Upper lobe of left lung (tissue), 6 donors: ENCODE data around the gene C3AR1. TPM values are rescaled to one million over a fixed set of nuclear protein-coding genes. Genes with fewer than 3 reads are reported as not detected.

ENCODE experiments used
- ATAC-seq, 2 donors: fragments of 200-7000 bp; cut with Tn5 transposase; one replicate each; pipeline ENCODE4 v1.9.1; 2022; ENCODE audit warnings: mild to moderate bottlenecking in 2 of 2, moderate library complexity in 2 of 2; ENCODE audit not compliant: low FRiP score in 2 of 2
- DNase-seq, 2 donors: peaks; one replicate each; pipeline ENCODE4 v3.0.0-alpha.2; 2019 to 2020
- H3K27ac ChIP-seq, 4 donors: fragments of 200-600 bp; sonication (generic); one replicate each; pipeline ENCODE4 v1.5.1; 2016 to 2019
- H3K27me3 ChIP-seq, 4 donors: fragments of 200-600 bp; sonication (generic); one replicate each; pipeline ENCODE4 v1.5.1; 2017 to 2019
- H3K36me3 ChIP-seq, 4 donors: fragments of 200-600 bp; sonication (generic); one replicate each; pipeline ENCODE4 v1.5.1; 2016 to 2019
- H3K4me1 ChIP-seq, 4 donors: fragments of 200-600 bp; sonication (generic); one replicate each; pipeline ENCODE4 v1.5.1; 2018 to 2019
- H3K4me3 ChIP-seq, 4 donors: fragments of 200-600 bp; sonication (generic); one replicate each; pipeline ENCODE4 v1.5.1; 2017 to 2019; ENCODE audit warnings: mild to moderate bottlenecking in 2 of 4, moderate library complexity in 1 of 4
- H3K9me3 ChIP-seq, 4 donors: fragments of 200-600 bp; sonication (generic); one replicate each; pipeline ENCODE4 v1.5.1; 2018 to 2019
- EP300 ChIP-seq, 4 donors: sonication (generic); formaldehyde crosslinking; IDR thresholded peaks; one replicate each; pipeline ENCODE4 v1.5.1; 2017; ENCODE audit warnings: antibody characterized with exemption in 4 of 4, control low read depth in 2 of 4
- POLR2A ChIP-seq, 4 donors: fragments of 450-650 bp; IDR thresholded peaks; one replicate each; pipeline ENCODE4 v1.5.1; 2016 to 2017; ENCODE audit warnings: antibody characterized with exemption in 4 of 4, mild to moderate bottlenecking in 2 of 4
- POLR2AphosphoS5 ChIP-seq, 2 donors: sonication (generic); formaldehyde crosslinking; IDR thresholded peaks; one replicate each; pipeline ENCODE4 v1.5.1; 2017; ENCODE audit warnings: antibody characterized with exemption in 2 of 2
- WGBS, 2 donors: methylation state at CpG; one replicate each; pipeline ENCODE4 v1.1.5; 2017 to 2018; 5-methylcytosine and 5-hydroxymethylcytosine counted together
- total RNA-seq, 6 donors: library from RNA; depleted of rRNA in 4 of 6; stranded (reverse); fragments of >200 nt in 4 of 6; gene quantifications; one replicate each; pipeline versions ENCODE4 v1.1.0 to v1.2.1, GENCODE V29; 2016 to 2021
- TF ChIP-seq, protein P1 (sequence below), 6 experiments: fragments of 450-650 bp in 4 of 6; fragments of 200-600 bp in 2 of 6; sonication (generic) in 2 of 6; IDR thresholded peaks; one replicate each; pipeline ENCODE4 v1.5.1; 2016 to 2019; ENCODE audit warnings: antibody characterized with exemption in 6 of 6
- donor health status: DM: no; HTN: no; CAD: no; lungs with moderate emphysema.
- donor health status: DM: no; HTN: yes; CAD: no; lungs with severe emphysema.

The C3AR1 gene
- total RNA-seq, 6 donors from 2014 or later, result 2.4 to 68.7 (median 23.5) TPM

DNA sequence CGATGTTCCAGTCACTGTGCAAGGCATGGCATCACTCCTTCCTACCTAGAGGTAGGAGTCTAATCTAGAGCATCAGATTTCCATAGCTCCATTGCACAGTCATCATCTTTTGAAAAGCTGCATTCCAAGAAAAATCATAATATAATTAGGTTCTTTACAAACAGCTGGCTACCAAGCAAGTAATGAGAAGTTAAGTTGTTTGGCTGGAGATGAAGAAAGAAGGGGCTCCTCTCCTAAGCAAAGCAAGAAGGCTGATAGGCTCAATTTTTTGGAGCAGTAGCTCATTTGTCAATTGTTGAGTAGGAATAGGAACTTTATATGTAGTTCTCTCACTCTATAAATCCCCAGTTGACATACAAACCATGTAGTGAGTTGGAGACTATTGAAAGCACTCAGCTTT is 25.4 kb downstream of the C3AR1 start:
- Histone ChIP-seq H3K27ac (no peak overlapping the region), H3K9me3 (no peaks in the 10 kb centered on the region), H3K27me3 (no peaks in the 10 kb centered on the region), H3K4me3 (no peak overlapping the region), H3K36me3 (peaks cover 26 to 65% (median 55%) of the 10 kb centered on the region in 4 donors), H3K4me1 (peaks cover 35 to 38% (median 36%) of the 10 kb centered on the region in 4 donors)
- WGBS, 2 donors, result 85 to 100% methylated on average over 1 of the region's 1 CpG
- ATAC-seq (no peak), DNase-seq (no peak)
- no peak for TF ChIP-seq POLR2A (IDR thresholded peaks at IDR 0.05)
- TF ChIP-seq, protein P1, sequence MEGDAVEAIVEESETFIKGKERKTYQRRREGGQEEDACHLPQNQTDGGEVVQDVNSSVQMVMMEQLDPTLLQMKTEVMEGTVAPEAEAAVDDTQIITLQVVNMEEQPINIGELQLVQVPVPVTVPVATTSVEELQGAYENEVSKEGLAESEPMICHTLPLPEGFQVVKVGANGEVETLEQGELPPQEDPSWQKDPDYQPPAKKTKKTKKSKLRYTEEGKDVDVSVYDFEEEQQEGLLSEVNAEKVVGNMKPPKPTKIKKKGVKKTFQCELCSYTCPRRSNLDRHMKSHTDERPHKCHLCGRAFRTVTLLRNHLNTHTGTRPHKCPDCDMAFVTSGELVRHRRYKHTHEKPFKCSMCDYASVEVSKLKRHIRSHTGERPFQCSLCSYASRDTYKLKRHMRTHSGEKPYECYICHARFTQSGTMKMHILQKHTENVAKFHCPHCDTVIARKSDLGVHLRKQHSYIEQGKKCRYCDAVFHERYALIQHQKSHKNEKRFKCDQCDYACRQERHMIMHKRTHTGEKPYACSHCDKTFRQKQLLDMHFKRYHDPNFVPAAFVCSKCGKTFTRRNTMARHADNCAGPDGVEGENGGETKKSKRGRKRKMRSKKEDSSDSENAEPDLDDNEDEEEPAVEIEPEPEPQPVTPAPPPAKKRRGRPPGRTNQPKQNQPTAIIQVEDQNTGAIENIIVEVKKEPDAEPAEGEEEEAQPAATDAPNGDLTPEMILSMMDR (IDR thresholded peaks at IDR 0.05), result no peak
- TF ChIP-seq POLR2AphosphoS5 (IDR thresholded peaks at IDR 0.05), result no peak
- no peak for TF ChIP-seq EP300 (IDR thresholded peaks at IDR 0.05)

DNA sequence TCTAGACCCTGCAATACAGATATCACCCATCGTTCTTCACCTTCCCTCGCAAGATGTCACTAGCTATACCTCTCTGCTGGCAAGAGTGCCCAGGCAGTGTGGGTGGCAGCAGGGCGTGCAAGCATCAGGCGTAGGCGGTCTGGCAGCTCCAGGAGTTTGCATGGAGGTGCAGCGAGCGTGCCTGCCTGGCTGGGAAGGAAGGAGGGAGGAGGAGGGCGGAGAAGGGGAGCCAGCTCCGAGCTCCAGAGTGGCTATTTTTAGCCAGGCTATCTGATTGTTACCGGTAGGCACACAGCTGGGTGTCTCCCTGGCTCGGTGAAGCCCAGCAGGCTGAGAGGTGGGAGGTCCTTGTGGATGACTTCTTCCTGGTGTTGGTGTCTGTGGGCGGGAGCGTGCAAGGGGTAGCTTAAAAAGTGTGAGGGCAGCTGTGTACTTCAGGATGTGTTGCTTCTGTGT is 27.5 kb downstream of the C3AR1 start:
- peaks cover 56 to 57% (median 57%) of the 10 kb centered on the region in 4 donors for H3K4me1 ChIP-seq
- H3K9me3 ChIP-seq, result no peaks in the 10 kb centered on the region
- H3K4me3 ChIP-seq, result peak overlapping the region in 3 of 4 donors; percentile 10 to 26 (median 20)
- WGBS, 2 donors, result 25 to 30% methylated on average over 10 to 13 of the region's 13 CpGs
- peak overlapping the region; percentile 22 to 70 (median 62) for H3K27ac ChIP-seq
- peak; percentile 54 to 80 for ATAC-seq
- peaks cover 13 to 44% (median 35%) of the 10 kb centered on the region in 4 donors for H3K36me3 ChIP-seq
- no peaks in the 10 kb centered on the region for H3K27me3 ChIP-seq
- peak; percentile 48 to 85 for DNase-seq
- TF ChIP-seq, protein P1 (IDR thresholded peaks at IDR 0.05), result no peak
- no peak for TF ChIP-seq POLR2A (IDR thresholded peaks at IDR 0.05)
- no peak for TF ChIP-seq EP300 (IDR thresholded peaks at IDR 0.05)
- no peak for TF ChIP-seq POLR2AphosphoS5 (IDR thresholded peaks at IDR 0.05)

DNA sequence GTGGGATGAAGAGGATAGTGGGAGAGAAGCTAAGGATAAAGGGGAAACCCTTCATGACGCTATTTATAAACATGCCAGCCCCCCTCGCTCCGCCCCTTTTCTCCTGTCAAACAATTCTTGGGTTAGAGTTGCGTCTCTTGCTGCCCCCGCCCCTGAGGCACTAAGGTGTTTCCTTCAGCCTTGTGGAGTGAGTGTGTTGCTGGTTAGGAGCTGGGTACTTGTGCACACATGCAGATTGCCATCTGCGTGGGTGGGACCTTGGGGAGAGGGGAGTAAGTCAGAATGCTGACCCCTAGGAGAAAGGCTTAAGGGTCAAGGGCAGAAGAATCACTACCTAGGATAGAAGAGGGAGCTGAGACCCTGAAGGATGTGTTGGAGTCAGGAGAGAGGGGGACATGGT is 28.2 kb downstream of the C3AR1 start:
- 64 to 65% methylated on average over 6 of the region's 6 CpGs for WGBS, 2 donors
- DNase-seq (no peak), ATAC-seq (no peak)
- TF ChIP-seq, protein P1 (IDR thresholded peaks at IDR 0.05), result no peak
- TF ChIP-seq POLR2A (IDR thresholded peaks at IDR 0.05), result no peak
- TF ChIP-seq EP300 (IDR thresholded peaks at IDR 0.05), result no peak
- no peak for TF ChIP-seq POLR2AphosphoS5 (IDR thresholded peaks at IDR 0.05)
- Histone ChIP-seq H3K4me1 (peaks cover 59 to 62% (median 61%) of the 10 kb centered on the region in 4 donors), H3K27ac (peak overlapping the region in 3 of 4 donors; percentile 61 to 70 (median 64)), H3K9me3 (no peaks in the 10 kb centered on the region), H3K4me3 (peak overlapping the region in 1 of 4 donors; percentile 26), H3K36me3 (peaks cover 7 to 37% (median 29%) of the 10 kb centered on the region in 4 donors), H3K27me3 (no peaks in the 10 kb centered on the region)

DNA sequence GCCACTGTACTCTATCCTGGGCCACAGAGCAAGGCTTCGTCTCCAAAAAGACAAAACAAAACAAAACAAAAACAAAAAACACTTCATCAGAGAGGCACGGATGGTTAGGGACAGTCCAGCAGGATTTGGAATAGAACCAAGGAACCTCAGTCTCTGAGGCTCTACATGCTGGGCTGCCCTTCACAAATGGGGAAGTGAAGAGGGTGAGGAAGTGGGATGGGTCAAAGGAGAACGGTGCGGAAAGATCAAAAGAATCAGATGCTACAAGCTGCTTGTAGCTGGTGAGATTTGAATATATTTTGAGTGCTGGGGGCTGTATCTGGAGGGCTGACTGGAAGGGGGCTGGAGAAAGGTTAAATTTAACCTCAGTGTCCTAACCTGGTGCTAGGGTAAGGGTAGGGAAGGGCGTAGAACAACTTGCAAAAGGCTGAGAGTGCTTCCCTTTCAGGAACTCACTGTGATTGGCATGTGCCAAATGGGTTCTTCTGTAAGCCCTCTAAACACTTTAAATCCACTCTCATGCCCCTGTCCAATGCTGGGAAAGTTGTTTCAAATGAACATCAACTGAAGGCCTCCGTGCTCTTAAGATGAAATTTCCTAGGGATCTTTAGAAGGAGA is 29.0 kb downstream of the C3AR1 start:
- Histone ChIP-seq H3K27ac (peak overlapping the region in 3 of 4 donors; percentile 1 to 64 (median 8)), H3K9me3 (no peaks in the 10 kb centered on the region), H3K36me3 (peaks cover 2 to 29% (median 23%) of the 10 kb centered on the region in 4 donors), H3K4me3 (no peak overlapping the region), H3K27me3 (no peaks in the 10 kb centered on the region), H3K4me1 (peaks cover 59 to 63% (median 61%) of the 10 kb centered on the region in 4 donors)
- 19 to 42% methylated on average over 6 of the region's 6 CpGs for WGBS, 2 donors
- no peak for DNase-seq
- no peak for ATAC-seq
- TF ChIP-seq EP300 (IDR thresholded peaks at IDR 0.05) (no peak), POLR2A (IDR thresholded peaks at IDR 0.05) (no peak), POLR2AphosphoS5 (IDR thresholded peaks at IDR 0.05) (no peak)
- TF ChIP-seq, protein P1 (IDR thresholded peaks at IDR 0.05), result no peak
